H1 (cell line): Measurements from ENCODE around the gene ZNF771. TPM values are rescaled to one million over a fixed set of nuclear protein-coding genes. Genes with fewer than 3 reads are reported as not detected.
A peak's percentile ranks its signal among the peaks of the same experiment; 100 is the strongest.

Experiments
- CTCF ChIA-PET: fragments of 300-600 bp; sonication (Branson Sonifier 250); formaldehyde crosslinking; loops from one replicate; lab custom pipeline; 2021; ENCODE audit not compliant: partially characterized antibody; lab: Charles Lee
- POLR2A ChIA-PET: fragments of 300-600 bp; sonication (Branson Sonifier 250); formaldehyde crosslinking; loops from one replicate; lab custom pipeline; 2021; ENCODE audit warnings: inconsistent platforms; ENCODE audit not compliant: partially characterized antibody; lab: Charles Lee
- DNase-seq, 2 experiments: peaks; one replicate each; pipeline versions ENCODE4 v3.0.0 to v3.0.0-alpha.2; 2010 to 2022; ENCODE audit warnings: low spot score in 2 of 2, low read depth in 1 of 2, mixed read lengths in 1 of 2
- FAIRE-seq: peaks from 2 replicates; lab custom pipeline; 2011; peaks lifted over from hg19 to GRCh38; lab: Jason Lieb, UNC
- H2AFZ ChIP-seq: 2 replicates; pipeline ENCODE4 v1.8.1; 2012; ENCODE audit warnings: low read length, inconsistent platforms
- H2AK5ac ChIP-seq: 2 replicates; pipeline ENCODE4 v1.6.1; 2013; ENCODE audit warnings: low read depth, low read length
- H2BK120ac ChIP-seq: replicated peaks from 2 replicates; pipeline ENCODE3; 2013; ENCODE audit warnings: low read depth, low read length, inconsistent platforms
- H2BK12ac ChIP-seq: 2 replicates; pipeline ENCODE4 v1.6.1; 2013; ENCODE audit warnings: low read depth, low read length
- H2BK15ac ChIP-seq: 2 replicates; pipeline ENCODE4 v1.6.1; 2013; ENCODE audit warnings: low read length
- H2BK20ac ChIP-seq: 2 replicates; pipeline ENCODE4 v1.6.1; 2013; ENCODE audit warnings: low read length
- H2BK5ac ChIP-seq: 2 replicates; pipeline ENCODE4 v1.6.1; 2013; ENCODE audit warnings: low read depth, low read length
- H3K14ac ChIP-seq: 2 replicates; pipeline ENCODE4 v1.6.1; 2013; ENCODE audit warnings: inconsistent platforms; ENCODE audit not compliant: insufficient read length
- H3K18ac ChIP-seq: 2 replicates; pipeline ENCODE4 v1.6.1; 2013; ENCODE audit warnings: low read length; ENCODE audit errors: extremely low read depth
- H3K23ac ChIP-seq: 2 replicates; pipeline ENCODE4 v1.6.1; 2013; ENCODE audit warnings: inconsistent platforms; ENCODE audit not compliant: insufficient read length
- H3K23me2 ChIP-seq: 2 replicates; pipeline ENCODE4 v1.6.1; 2013; ENCODE audit warnings: low read depth, low read length
- H3K27ac ChIP-seq: 2 replicates; pipeline ENCODE4 v1.6.1; 2011; ENCODE audit warnings: low read depth, low read length, inconsistent platforms
- H3K27me3 ChIP-seq, 4 experiments: replicated peaks in 1 of 4; 1 replicate in 1 of 4; 2 replicates in 3 of 4; pipeline versions ENCODE4 v1.6.1 to v1.8.1; 2011 to 2013; ENCODE audit warnings: low read length in 3 of 4, mild to moderate bottlenecking in 3 of 4, inconsistent platforms in 2 of 4, mixed read lengths in 2 of 4, moderate library complexity in 1 of 4; ENCODE audit not compliant: control insufficient read depth in 3 of 4, insufficient read depth in 3 of 4; ENCODE audit errors: extremely low read depth in 1 of 4
- H3K36me3 ChIP-seq, 4 experiments: 2 replicates each; pipeline versions ENCODE4 v1.6.1 to v1.8.1; 2011 to 2013; ENCODE audit warnings: mild to moderate bottlenecking in 4 of 4, low read length in 3 of 4, moderate library complexity in 2 of 4, control low read depth in 1 of 4, inconsistent platforms in 1 of 4; ENCODE audit not compliant: insufficient read depth in 4 of 4, control insufficient read depth in 2 of 4
- H3K4ac ChIP-seq: replicated peaks from 2 replicates; pipeline ENCODE3; 2013; ENCODE audit warnings: low read length, low read depth, mixed read lengths, inconsistent platforms; ENCODE audit not compliant: insufficient read length
- H3K4me1 ChIP-seq, 4 experiments: replicated peaks in 1 of 4; 1 replicate in 1 of 4; 2 replicates in 3 of 4; pipeline versions ENCODE4 v1.6.1 to v1.8.1; 2011 to 2013; ENCODE audit warnings: low read length in 3 of 4, inconsistent platforms in 2 of 4, mixed read lengths in 1 of 4; ENCODE audit not compliant: insufficient read depth in 4 of 4, control insufficient read depth in 3 of 4
- H3K4me2 ChIP-seq, 2 experiments: 2 replicates each; pipeline versions ENCODE4 v1.6.1 to v1.8.1; 2011 to 2013; ENCODE audit warnings: low read depth in 2 of 2, low read length in 2 of 2, control low read depth in 1 of 2, inconsistent platforms in 1 of 2, mild to moderate bottlenecking in 1 of 2; ENCODE audit not compliant: insufficient read depth in 1 of 2
- H3K4me3 ChIP-seq, 4 experiments: fragments of 200-600, 300-600 bp in 1 of 4; sonication (generic), shearing (Covaris generic), sonication (Bioruptor Twin) in 1 of 4; 2 replicates each; pipeline versions ENCODE4 v1.5.1 to v1.8.1; 2011 to 2016; ENCODE audit warnings: low read length in 4 of 4, low read depth in 3 of 4, control low read depth in 2 of 4, inconsistent platforms in 2 of 4, mild to moderate bottlenecking in 2 of 4, mixed read lengths in 1 of 4, moderate library complexity in 1 of 4; ENCODE audit not compliant: insufficient read depth in 2 of 4; ENCODE audit errors: extremely low read depth in 1 of 4
- H3K56ac ChIP-seq: replicated peaks from 2 replicates; pipeline ENCODE3; 2013; ENCODE audit warnings: low read depth, mild to moderate bottlenecking, mixed read lengths, low read length, inconsistent platforms; ENCODE audit not compliant: insufficient read length
- H3K79me1 ChIP-seq: 2 replicates; pipeline ENCODE4 v1.6.1; 2013; ENCODE audit warnings: low read depth, low read length, control low read depth
- H3K79me2 ChIP-seq, 2 experiments: 2 replicates each; pipeline versions ENCODE4 v1.6.1 to v1.8.1; 2012 to 2013; ENCODE audit warnings: low read length in 2 of 2, mild to moderate bottlenecking in 2 of 2, inconsistent platforms in 1 of 2; ENCODE audit not compliant: insufficient read depth in 2 of 2, control insufficient read depth in 1 of 2
- H3K9ac ChIP-seq, 4 experiments: replicated peaks in 1 of 4; 1 replicate in 1 of 4; 2 replicates in 3 of 4; pipeline versions ENCODE4 v1.6.1 to v1.8.1; 2011 to 2013; ENCODE audit warnings: low read depth in 3 of 4, low read length in 3 of 4, control low read depth in 2 of 4, mild to moderate bottlenecking in 2 of 4, moderate library complexity in 2 of 4, inconsistent platforms in 1 of 4; ENCODE audit errors: extremely low read depth in 1 of 4
- H3K9me3 ChIP-seq, 2 experiments: 2 replicates each; pipeline versions ENCODE4 v1.6.1 to v1.8.1; 2012 to 2013; ENCODE audit warnings: mild to moderate bottlenecking in 2 of 2, moderate library complexity in 2 of 2, control low read depth in 1 of 2, inconsistent platforms in 1 of 2, low read depth in 1 of 2, low read length in 1 of 2, mixed read lengths in 1 of 2; ENCODE audit not compliant: insufficient read depth in 2 of 2
- H4K20me1 ChIP-seq, 2 experiments: replicated peaks in 1 of 2; 2 replicates each; pipeline versions ENCODE3 to v1.8.1; 2011 to 2013; ENCODE audit warnings: inconsistent platforms in 2 of 2, low read length in 2 of 2, mild to moderate bottlenecking in 1 of 2; ENCODE audit not compliant: insufficient read depth in 2 of 2, control insufficient read depth in 1 of 2
- H4K5ac ChIP-seq: 2 replicates; pipeline ENCODE4 v1.6.1; 2013; ENCODE audit warnings: low read length, low read depth, mixed read lengths, inconsistent platforms; ENCODE audit not compliant: insufficient read length
- H4K8ac ChIP-seq: 2 replicates; pipeline ENCODE4 v1.8.0; 2013; ENCODE audit warnings: mild to moderate bottlenecking, moderate library complexity, low read length, inconsistent platforms; ENCODE audit not compliant: insufficient read depth; ENCODE audit errors: extremely low read depth
- H4K91ac ChIP-seq: replicated peaks from 2 replicates; pipeline ENCODE3; 2013; ENCODE audit warnings: low read length, mixed read lengths, inconsistent platforms; ENCODE audit not compliant: insufficient read length
- CREB1 ChIP-seq: IDR thresholded peaks from 2 replicates; pipeline ENCODE4 v1.6.1; 2012; ENCODE audit warnings: inconsistent platforms
- EGR1 ChIP-seq: IDR thresholded peaks from 2 replicates; pipeline ENCODE4 v1.6.1; 2011; ENCODE audit warnings: low read depth, low read length, borderline replicate concordance
- RAD21 ChIP-seq, 2 experiments: IDR thresholded peaks in 1 of 2; conservative IDR thresholded peaks in 1 of 2; 2 replicates each; pipeline ENCODE4 v1.6.1; 2011; ENCODE audit warnings: low read depth in 2 of 2, low read length in 2 of 2, improper control_type of control experiment in 1 of 2, inconsistent platforms in 1 of 2, mild to moderate bottlenecking in 1 of 2, moderate library complexity in 1 of 2
- SAP30 ChIP-seq: fragments of 300-600 bp; sonication (generic); IDR thresholded peaks from 2 replicates; pipeline ENCODE4 v1.7.1; 2012; ENCODE audit warnings: low read length, moderate library complexity, mild to moderate bottlenecking, inconsistent platforms; ENCODE audit not compliant: insufficient read depth, insufficient replicate concordance
- SIRT6 ChIP-seq: IDR thresholded peaks from one replicate; pipeline ENCODE4 v1.7.1; 2012; ENCODE audit warnings: low read length, inconsistent platforms
- SRF ChIP-seq: IDR thresholded peaks from 2 replicates; pipeline ENCODE4 v1.6.1; 2011; ENCODE audit warnings: mild to moderate bottlenecking, low read depth, low read length, moderate library complexity
- SUZ12 ChIP-seq: fragments of 200-600 bp; sonication (generic); IDR thresholded peaks from 2 replicates; pipeline ENCODE4 v1.6.1; 2012; ENCODE audit warnings: mild to moderate bottlenecking, inconsistent platforms, low read length, moderate library complexity, mixed read lengths
- USF2 ChIP-seq: IDR thresholded peaks from 2 replicates; pipeline ENCODE4 v1.6.1; 2011; ENCODE audit warnings: low read length, improper control_type of control experiment
- WGBS, 2 experiments: shearing (Covaris generic) in 1 of 2; methylation state at CpG; one replicate each; pipeline versions ENCODE4 v1.1.6 to v1.1.7; 2013 to 2015; ENCODE audit warnings: low lambda C conversion rate in 2 of 2, mixed read lengths in 2 of 2, inconsistent platforms in 1 of 2, low coverage in 1 of 2, missing lambda C conversion rate in 1 of 2; ENCODE audit not compliant: insufficient replicate concordance in 2 of 2, insufficient coverage in 1 of 2, insufficient read length in 1 of 2; ENCODE audit errors: extremely low coverage in 1 of 2, missing lambda C conversion rate in 1 of 2; 5-methylcytosine and 5-hydroxymethylcytosine counted together
- polyA plus RNA-seq, 7 experiments: library from polyadenylated mRNA; depleted of rRNA in 3 of 7; stranded (reverse) in 5 of 7; unstranded in 2 of 7; fragments of >200 nt in 5 of 7; fragments of 200-250 nt in 2 of 7; gene quantifications; 1 replicate in 5 of 7; 2 replicates in 1 of 7; 4 replicates in 1 of 7; pipeline versions ENCODE4 v1.2.1 to v1.2.3, GENCODE V29; 2011 to 2013; ENCODE audit warnings: missing spikeins in 2 of 7, mixed read lengths in 2 of 7
- total RNA-seq: library from RNA; stranded (reverse); fragmentation: NEBNext Ultra II Directional; extraction: Animal tissue kit (Norgen Biotek cat#: 25700); gene quantifications from 2 replicates; pipeline ENCODE4 v1.2.1, GENCODE V29; 2021
- TF ChIP-seq, protein P1 (sequence below), 3 experiments: IDR thresholded peaks; 1 replicate in 2 of 3; 2 replicates in 1 of 3; pipeline versions ENCODE4 v1.5.1 to v1.6.1; 2011; ENCODE audit warnings: low read length in 3 of 3, mild to moderate bottlenecking in 3 of 3, inconsistent platforms in 2 of 3, low read depth in 1 of 3, moderate library complexity in 1 of 3; ENCODE audit not compliant: insufficient read depth in 1 of 3; ENCODE audit errors: control extremely low read depth in 1 of 3

ZNF771 gene
- total and polyA plus RNA-seq, 2 of the 8 experiments (the other 6 are each of a cell fraction or from before 2014, with no cell fraction given) = 10.6 to 15.7 TPM

DNA sequence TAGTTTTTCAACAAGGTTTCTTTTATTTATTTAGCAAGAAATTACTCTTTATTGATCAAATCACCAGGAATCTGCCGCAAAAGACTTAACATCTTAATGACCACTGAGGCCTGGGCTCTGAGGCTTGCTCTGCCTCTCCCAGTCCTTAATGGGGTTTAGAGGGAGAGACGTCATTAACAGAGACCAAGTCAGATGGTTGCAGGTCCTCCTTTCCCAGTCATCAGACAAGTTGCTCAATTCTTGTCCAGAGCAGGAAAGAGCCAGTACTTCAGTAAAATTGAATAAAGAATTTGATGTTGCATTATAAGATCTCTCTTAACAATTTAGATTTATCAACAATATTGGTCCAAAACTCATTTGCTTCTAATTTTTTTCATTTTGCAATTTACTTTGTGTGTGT lies 36.2 kb downstream of the ZNF771 start:
- Histone ChIP-seq H3K9ac (no peak overlapping the region), H3K56ac (no peak overlapping the region), H3K23ac (no peak overlapping the region), H3K4me1 (peaks cover 0 to 9% (median 6%) of the 10 kb centered on the region in 4 experiments; a peak in 5 of 7 replicates), H3K18ac (no peak overlapping the region), H3K27me3 (peaks cover 0 to 4% (median 1%) of the 10 kb centered on the region in 4 experiments; a peak in 1 of 7 replicates), H2AK5ac (no peak overlapping the region), H3K9me3 (no peaks in the 10 kb centered on the region), H4K20me1 (peaks cover 0 to 3% of the 10 kb centered on the region in 2 experiments), H2BK120ac (no peak overlapping the region), H4K5ac (no peak overlapping the region), H4K91ac (no peak overlapping the region), H2BK12ac (no peak overlapping the region), H3K36me3 (peaks cover 0 to 13% (median 0%) of the 10 kb centered on the region in 4 experiments; a peak in 1 of 8 replicates), H2BK15ac (no peak overlapping the region), H3K79me1 (peaks cover 9% of the 10 kb centered on the region), H3K23me2 (peaks cover 6% of the 10 kb centered on the region), H2BK5ac (no peak overlapping the region), H3K27ac (no peak overlapping the region), H3K79me2 (peaks cover 0 to 12% of the 10 kb centered on the region in 2 experiments; a peak in 1 of 4 replicates), H3K4ac (no peak overlapping the region), H4K8ac (no peak overlapping the region), H3K4me2 (peak overlapping the region in 1 of 2 experiments; percentile 89; a peak in 1 of 4 replicates), H3K4me3 (no peak overlapping the region), H2AFZ (no peak overlapping the region), H3K14ac (no peak overlapping the region), H2BK20ac (no peak overlapping the region)
- FAIRE-seq (no peak), DNase-seq (no peak)
- 91% methylated on average over 2 of the region's 2 CpGs; no CpG with 5 or more reads in 1 of the 2 experiments for WGBS, 2 experiments
- CTCF ChIA-PET = interaction anchor here (1.0 to 1.4 kb wide), 2 partner anchors 13 to 186 kb away, joined by 3 to 4 read pairs; no protein-coding TSS in a partner anchor
- POLR2A ChIA-PET = interaction anchor here (1.1 kb wide), 1 partner anchor 9 kb away, joined by 3 read pairs; no protein-coding TSS in a partner anchor
- TF ChIP-seq CREB1 (no peak), EGR1 (no peak), SIRT6 (no peak), USF2 (no peak), SRF (no peak), SAP30 (no peak), SUZ12 (no peak), RAD21 (IDR thresholded peaks at IDR 0.05 in 1 of 2, conservative IDR thresholded peaks at IDR 0.05 in 1 of 2; ENCODE audit: low read depth in 2 of 2, low read length in 2 of 2) (no peak)
- TF ChIP-seq, protein P1, sequence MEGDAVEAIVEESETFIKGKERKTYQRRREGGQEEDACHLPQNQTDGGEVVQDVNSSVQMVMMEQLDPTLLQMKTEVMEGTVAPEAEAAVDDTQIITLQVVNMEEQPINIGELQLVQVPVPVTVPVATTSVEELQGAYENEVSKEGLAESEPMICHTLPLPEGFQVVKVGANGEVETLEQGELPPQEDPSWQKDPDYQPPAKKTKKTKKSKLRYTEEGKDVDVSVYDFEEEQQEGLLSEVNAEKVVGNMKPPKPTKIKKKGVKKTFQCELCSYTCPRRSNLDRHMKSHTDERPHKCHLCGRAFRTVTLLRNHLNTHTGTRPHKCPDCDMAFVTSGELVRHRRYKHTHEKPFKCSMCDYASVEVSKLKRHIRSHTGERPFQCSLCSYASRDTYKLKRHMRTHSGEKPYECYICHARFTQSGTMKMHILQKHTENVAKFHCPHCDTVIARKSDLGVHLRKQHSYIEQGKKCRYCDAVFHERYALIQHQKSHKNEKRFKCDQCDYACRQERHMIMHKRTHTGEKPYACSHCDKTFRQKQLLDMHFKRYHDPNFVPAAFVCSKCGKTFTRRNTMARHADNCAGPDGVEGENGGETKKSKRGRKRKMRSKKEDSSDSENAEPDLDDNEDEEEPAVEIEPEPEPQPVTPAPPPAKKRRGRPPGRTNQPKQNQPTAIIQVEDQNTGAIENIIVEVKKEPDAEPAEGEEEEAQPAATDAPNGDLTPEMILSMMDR (IDR thresholded peaks at IDR 0.05; ENCODE audit: control extremely low read depth in 1 of 3, insufficient read depth in 1 of 3, low read depth in 1 of 3, low read length in 3 of 3) = no peak
